Ishikawa (cell line): ENCODE measurements around the gene USP9Y.

ENCODE experiments used
- CEBPB ChIP-seq: IDR thresholded peaks from 2 replicates; pipeline ENCODE4 v1.6.1; 2012
- CREB1 ChIP-seq: IDR thresholded peaks from 2 replicates; pipeline ENCODE4 v1.6.1; 2012; ENCODE audit warnings: low read depth
- EGR1 ChIP-seq: IDR thresholded peaks from 2 replicates; pipeline ENCODE4 v1.6.1; 2012
- EP300 ChIP-seq: IDR thresholded peaks from 2 replicates; pipeline ENCODE4 v1.6.1; 2012; ENCODE audit warnings: borderline replicate concordance
- FOXM1 ChIP-seq: IDR thresholded peaks from 2 replicates; pipeline ENCODE4 v1.6.1; 2012; ENCODE audit warnings: low read depth, borderline replicate concordance
- MAX ChIP-seq: IDR thresholded peaks from 2 replicates; pipeline ENCODE4 v1.6.1; 2012
- NFIC ChIP-seq: IDR thresholded peaks from 2 replicates; pipeline ENCODE4 v1.6.1; 2012
- RAD21 ChIP-seq: IDR thresholded peaks from 2 replicates; pipeline ENCODE4 v1.6.1; 2012; ENCODE audit warnings: low read depth
- REST ChIP-seq: IDR thresholded peaks from 2 replicates; pipeline ENCODE4 v1.6.1; 2012; ENCODE audit warnings: low read depth, mild to moderate bottlenecking
- TAF1 ChIP-seq: IDR thresholded peaks from 2 replicates; pipeline ENCODE4 v1.6.1; 2012; ENCODE audit warnings: low read depth, mild to moderate bottlenecking
- TCF12 ChIP-seq: IDR thresholded peaks from 2 replicates; pipeline ENCODE4 v1.6.1; 2012; ENCODE audit warnings: low read depth
- TEAD4 ChIP-seq: IDR thresholded peaks from 2 replicates; pipeline ENCODE4 v1.6.1; 2012
- USF1 ChIP-seq: IDR thresholded peaks from 2 replicates; pipeline ENCODE4 v1.6.1; 2012
- YY1 ChIP-seq: IDR thresholded peaks from 2 replicates; pipeline ENCODE4 v1.6.1; 2012; ENCODE audit warnings: low read depth
- ZBTB7A ChIP-seq: IDR thresholded peaks from 2 replicates; pipeline ENCODE4 v1.6.1; 2012; ENCODE audit warnings: low read depth

Gene USP9Y

GRCh38 chrY:12756021-12756420, 55.0 kb downstream of the USP9Y start:
- no peak for TF ChIP-seq RAD21
- TF ChIP-seq REST: no peak
- no peak for TF ChIP-seq FOXM1
- no peak for TF ChIP-seq EP300
- TF ChIP-seq USF1: no peak
- no peak for TF ChIP-seq YY1
- TF ChIP-seq CEBPB: no peak
- TF ChIP-seq CREB1: no peak
- TF ChIP-seq TAF1: no peak
- no peak for TF ChIP-seq MAX
- no peak for TF ChIP-seq TCF12
- no peak for TF ChIP-seq TEAD4
- TF ChIP-seq ZBTB7A: no peak
- no peak for TF ChIP-seq EGR1
- TF ChIP-seq NFIC: no peak

- no peak for TF ChIP-seq RAD21
- no peak for TF ChIP-seq EGR1
- no peak for TF ChIP-seq REST
- no peak for TF ChIP-seq TEAD4
- TF ChIP-seq YY1: no peak
These were observed 64.9 kb downstream of the USP9Y start for GRCh38 chrY:12765976-12766375.

GRCh38 chrY:12784521-12784920, 83.5 kb downstream of the USP9Y start:
- no peak for TF ChIP-seq MAX
- no peak for TF ChIP-seq CEBPB
- no peak for TF ChIP-seq ZBTB7A
- no peak for TF ChIP-seq USF1
- TF ChIP-seq TEAD4: no peak
- TF ChIP-seq YY1: no peak
- no peak for TF ChIP-seq TAF1
- no peak for TF ChIP-seq REST

GRCh38 chrY:12793999-12794398, 93.0 kb downstream of the USP9Y start:
- no peak for TF ChIP-seq MAX
- no peak for TF ChIP-seq ZBTB7A
- TF ChIP-seq TCF12: no peak
- TF ChIP-seq FOXM1: no peak
- TF ChIP-seq CREB1: no peak
- no peak for TF ChIP-seq TAF1
- TF ChIP-seq CEBPB: no peak
- no peak for TF ChIP-seq RAD21
- TF ChIP-seq TEAD4: no peak
- TF ChIP-seq EP300: no peak
- no peak for TF ChIP-seq YY1

- TF ChIP-seq EGR1 (no peak), RAD21 (no peak), EP300 (no peak), MAX (no peak), TCF12 (no peak), ZBTB7A (no peak), REST (no peak), TAF1 (no peak), NFIC (no peak), CREB1 (no peak), YY1 (no peak), TEAD4 (no peak), FOXM1 (no peak)
These were observed 107.0 kb downstream of the USP9Y start for GRCh38 chrY:12808046-12808445.
